Peyer's patch (tissue), 4 donors: ENCODE results near the gene VTI1A.

ENCODE experiments used
- CTCF ChIP-seq, 6 experiments: fragments of 450-650 bp in 4 of 6; fragments of 200-600 bp in 2 of 6; sonication (generic) in 1 of 6; IDR thresholded peaks; one replicate each; pipeline ENCODE4 v1.5.1; 2017 to 2019; ENCODE audit warnings: antibody characterized with exemption in 6 of 6, mild to moderate bottlenecking in 3 of 6, moderate library complexity in 1 of 6
- POLR2A ChIP-seq, 2 donors: fragments of 450-650 bp; IDR thresholded peaks; one replicate each; pipeline ENCODE4 v1.5.1; 2017; ENCODE audit warnings: antibody characterized with exemption in 2 of 2, mild to moderate bottlenecking in 2 of 2, moderate library complexity in 2 of 2

- no peak for TF ChIP-seq CTCF (IDR thresholded peaks at IDR 0.05)
- TF ChIP-seq POLR2A (IDR thresholded peaks at IDR 0.05): no peak
Measured at GRCh38 chr10:112756235-112756527, 309.2 kb downstream of the VTI1A start.
